Measurements from ENCODE around the gene CCNY.

The CCNY gene

GRCh38 chr10:35426657-35427056, 90.3 kb downstream of the CCNY start:
- DNase-seq (ENCODE audit: low read depth in 2 of 2), result no peak

GRCh38 chr10:35427543-35427942, 91.2 kb downstream of the CCNY start:
- DNase-seq (ENCODE audit: low read depth in 2 of 2), result no peak

- no peak for DNase-seq (ENCODE audit: low read depth in 2 of 2)
Observed at GRCh38 chr10:35428521-35428920, 92.2 kb downstream of the CCNY start.

GRCh38 chr10:35432781-35433338, 96.6 kb downstream of the CCNY start:
- no peak for DNase-seq (ENCODE audit: low read depth in 2 of 2)

GRCh38 chr10:35433851-35434426, 97.6 kb downstream of the CCNY start:
- no peak for DNase-seq (ENCODE audit: low read depth in 2 of 2)

GRCh38 chr10:35434533-35434932, 98.2 kb downstream of the CCNY start:
- no peak for DNase-seq (ENCODE audit: low read depth in 2 of 2)

- DNase-seq (ENCODE audit: low read depth in 2 of 2), result no peak
Observed at GRCh38 chr10:35435824-35436223, 99.5 kb downstream of the CCNY start.

- DNase-seq (ENCODE audit: low read depth in 2 of 2), result no peak
Observed at GRCh38 chr10:35437829-35438228, 101.5 kb downstream of the CCNY start.

- no peak for DNase-seq (ENCODE audit: low read depth in 2 of 2)
Observed at GRCh38 chr10:35438718-35439571, 102.6 kb downstream of the CCNY start.

- DNase-seq (ENCODE audit: low read depth in 2 of 2), result no peak
Observed at GRCh38 chr10:35440016-35440415, 103.7 kb downstream of the CCNY start.

GRCh38 chr10:35442028-35442427, 105.7 kb downstream of the CCNY start:
- no peak for DNase-seq (ENCODE audit: low read depth in 2 of 2)

GRCh38 chr10:35442592-35442991, 106.3 kb downstream of the CCNY start:
- no peak for DNase-seq (ENCODE audit: low read depth in 2 of 2)

GRCh38 chr10:35443858-35444257, 107.5 kb downstream of the CCNY start:
- no peak for DNase-seq (ENCODE audit: low read depth in 2 of 2)

- DNase-seq (ENCODE audit: low read depth in 2 of 2), result no peak
Observed at GRCh38 chr10:35445150-35445884, 109.0 kb downstream of the CCNY start.

GRCh38 chr10:35446439-35446838, 110.1 kb downstream of the CCNY start:
- no peak for DNase-seq (ENCODE audit: low read depth in 2 of 2)

GRCh38 chr10:35447693-35448407, 111.5 kb downstream of the CCNY start:
- DNase-seq (ENCODE audit: low read depth in 2 of 2), result no peak

GRCh38 chr10:35448687-35449662, 112.7 kb downstream of the CCNY start:
- DNase-seq (ENCODE audit: low read depth in 2 of 2), result no peak

GRCh38 chr10:35449944-35450343, 113.6 kb downstream of the CCNY start:
- no peak for DNase-seq (ENCODE audit: low read depth in 2 of 2)

GRCh38 chr10:35451151-35452016, 115.1 kb downstream of the CCNY start:
- no peak for DNase-seq (ENCODE audit: low read depth in 2 of 2)

GRCh38 chr10:35452171-35452570, 115.9 kb downstream of the CCNY start:
- DNase-seq (ENCODE audit: low read depth in 2 of 2), result no peak
